HepG2 (cell line): ENCODE results near the gene P2RY6. TPM values are rescaled to one million over a fixed set of nuclear protein-coding genes. Genes with fewer than 3 reads are reported as not detected.

Experiments used
- ARID2 ChIP-seq: sonication (generic); formaldehyde crosslinking; IDR thresholded peaks from 2 replicates; pipeline ENCODE4 v1.8.1; 2022; ENCODE audit warnings: mild to moderate bottlenecking, missing genetic modification reagents, borderline replicate concordance
- CBX1 ChIP-seq: IDR thresholded peaks from one replicate; pipeline ENCODE4 v1.6.1; 2016; ENCODE audit warnings: antibody characterized with exemption, low read depth
- FOXO1 ChIP-seq: sonication (generic); formaldehyde crosslinking; IDR thresholded peaks from 2 replicates; pipeline ENCODE4 v1.4.0; 2020; ENCODE audit warnings: missing genetic modification reagents
- GABPA ChIP-seq, 2 experiments: IDR thresholded peaks; 2 replicates each; pipeline ENCODE4 v1.6.1; 2011 to 2016; ENCODE audit warnings: low read depth in 2 of 2, low read length in 1 of 2, missing biosample characterization in 1 of 2, missing genetic modification characterization in 1 of 2
- KAT7 ChIP-seq: IDR thresholded peaks from 2 replicates; pipeline ENCODE4 v1.6.1; 2018; ENCODE audit warnings: borderline replicate concordance, missing compliant biosample characterization
- MIER2 ChIP-seq: IDR thresholded peaks from 2 replicates; pipeline ENCODE4 v1.6.1; 2016; ENCODE audit warnings: missing biosample characterization, missing genetic modification reagents
- MYNN ChIP-seq: sonication (generic); formaldehyde crosslinking; IDR thresholded peaks from 2 replicates; pipeline ENCODE4 v1.4.0; 2020; ENCODE audit warnings: mild to moderate bottlenecking, low read depth, missing genetic modification reagents
- NR3C1 ChIP-seq: sonication (generic); formaldehyde crosslinking; IDR thresholded peaks from 2 replicates; pipeline ENCODE4 v1.4.0; 2020; ENCODE audit warnings: missing genetic modification reagents
- ZEB1 ChIP-seq: IDR thresholded peaks from 2 replicates; pipeline ENCODE4 v1.6.1; 2012; ENCODE audit warnings: mild to moderate bottlenecking, low read depth, inconsistent platforms; ENCODE audit not compliant: insufficient replicate concordance
- ZNF3 ChIP-seq: IDR thresholded peaks from 2 replicates; pipeline ENCODE4 v1.7.0; 2017; ENCODE audit warnings: inconsistent platforms
- ZNF431 ChIP-seq: sonication (generic); formaldehyde crosslinking; IDR thresholded peaks from 2 replicates; pipeline ENCODE4 v1.9.0; 2022; ENCODE audit warnings: missing genetic modification reagents, low read depth, mild to moderate bottlenecking, borderline replicate concordance
- ZNF496 ChIP-seq: sonication (generic); formaldehyde crosslinking; IDR thresholded peaks from 2 replicates; pipeline ENCODE4 v1.8.1; 2023; ENCODE audit warnings: mild to moderate bottlenecking, moderate library complexity, missing genetic modification reagents; ENCODE audit not compliant: insufficient replicate concordance
- ZNF605 ChIP-seq: sonication (generic); formaldehyde crosslinking; IDR thresholded peaks from 2 replicates; pipeline ENCODE4 v1.8.0; 2022; ENCODE audit warnings: mild to moderate bottlenecking, missing genetic modification reagents
- ZNF713 ChIP-seq: sonication (generic); formaldehyde crosslinking; IDR thresholded peaks from 2 replicates; pipeline ENCODE4 v1.4.0; 2020; ENCODE audit warnings: mild to moderate bottlenecking, missing genetic modification reagents
- ZNF780A ChIP-seq: sonication (generic); formaldehyde crosslinking; IDR thresholded peaks from 2 replicates; pipeline ENCODE4 v1.8.0; 2022; ENCODE audit warnings: mild to moderate bottlenecking, missing genetic modification reagents, moderate library complexity
- ZNF883 ChIP-seq: sonication (generic); formaldehyde crosslinking; IDR thresholded peaks from 2 replicates; pipeline ENCODE4 v1.5.1; 2020; ENCODE audit warnings: mild to moderate bottlenecking, missing genetic modification reagents; ENCODE audit errors: not compliant biosample characterization
- ZSCAN31 ChIP-seq: sonication (generic); formaldehyde crosslinking; IDR thresholded peaks from 2 replicates; pipeline ENCODE4 v1.5.0; 2020; ENCODE audit warnings: low read depth, mild to moderate bottlenecking, missing genetic modification reagents
- polyA plus RNA-seq, 8 experiments: library from polyadenylated mRNA; depleted of rRNA in 3 of 8; stranded (reverse) in 7 of 8; unstranded in 1 of 8; fragments of >200 nt; fragmentation: Illumina TruSeq in 4 of 8; extraction: Trizol in 4 of 8; gene quantifications; 2 replicates each; pipeline versions ENCODE4 v1.2.1 to v1.2.3, GENCODE V29; 2011 to 2016; ENCODE audit warnings: low read depth in 4 of 8, missing spikeins in 1 of 8, mixed read lengths in 1 of 8; ENCODE audit not compliant: insufficient read depth in 1 of 8
- total RNA-seq, 5 experiments: library from RNA; depleted of rRNA; stranded (reverse); fragments of >200 nt; fragmentation: Illumina TruSeq; extraction: Trizol; gene quantifications; 2 replicates each; pipeline ENCODE4 v1.2.3, GENCODE V29; 2016; ENCODE audit warnings: low read depth in 1 of 5
- TF ChIP-seq, protein P1 (sequence below): sonication (generic); formaldehyde crosslinking; IDR thresholded peaks from 2 replicates; pipeline ENCODE4 v1.9.0; 2022; ENCODE audit warnings: missing genetic modification reagents, mild to moderate bottlenecking, borderline replicate concordance
- TF ChIP-seq, protein P2 (sequence below): sonication (generic); formaldehyde crosslinking; IDR thresholded peaks from 2 replicates; pipeline ENCODE4 v1.4.0; 2020; ENCODE audit warnings: missing genetic modification reagents
- TF ChIP-seq, protein P3 (sequence below), 2 experiments: sonication (generic) in 1 of 2; formaldehyde crosslinking in 1 of 2; IDR thresholded peaks; 2 replicates each; pipeline versions ENCODE4 v1.4.0 to v1.6.1; 2018 to 2020; ENCODE audit warnings: missing genetic modification reagents in 2 of 2, borderline replicate concordance in 1 of 2, low read depth in 1 of 2, mild to moderate bottlenecking in 1 of 2, missing biosample characterization in 1 of 2

The P2RY6 gene
- total and polyA plus RNA-seq, 2 of the 13 experiments (the other 11 are each of a cell fraction or from before 2014, with no cell fraction given) = 0.09 to 0.29 TPM

DNA sequence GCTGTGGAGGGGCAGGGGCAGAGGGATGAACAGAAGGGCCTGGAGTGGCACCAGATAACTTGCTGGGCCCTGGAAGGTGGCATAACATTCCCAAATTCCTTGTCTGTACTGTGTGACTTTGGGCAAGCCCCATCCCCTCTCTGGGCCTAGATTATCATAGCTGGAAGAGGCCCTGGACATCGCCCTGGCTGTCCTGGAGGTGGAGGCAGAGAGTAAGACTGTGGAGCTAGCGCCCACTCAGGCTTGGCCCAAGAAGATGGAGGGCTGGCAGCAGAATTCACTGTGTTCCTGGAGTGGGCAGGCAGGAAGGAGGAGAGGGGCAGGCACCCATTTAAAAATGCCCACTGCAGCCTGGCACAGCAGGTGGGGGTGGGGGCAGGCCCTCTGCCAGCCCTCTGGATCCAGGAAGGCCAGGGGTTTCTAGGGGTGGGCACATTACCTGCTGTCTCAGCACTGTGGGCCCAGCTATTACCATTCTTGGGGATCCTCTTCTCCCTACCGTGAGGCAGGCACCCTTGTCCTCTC is 58.5 kb downstream of the P2RY6 start (continued):
- TF ChIP-seq, protein P1, sequence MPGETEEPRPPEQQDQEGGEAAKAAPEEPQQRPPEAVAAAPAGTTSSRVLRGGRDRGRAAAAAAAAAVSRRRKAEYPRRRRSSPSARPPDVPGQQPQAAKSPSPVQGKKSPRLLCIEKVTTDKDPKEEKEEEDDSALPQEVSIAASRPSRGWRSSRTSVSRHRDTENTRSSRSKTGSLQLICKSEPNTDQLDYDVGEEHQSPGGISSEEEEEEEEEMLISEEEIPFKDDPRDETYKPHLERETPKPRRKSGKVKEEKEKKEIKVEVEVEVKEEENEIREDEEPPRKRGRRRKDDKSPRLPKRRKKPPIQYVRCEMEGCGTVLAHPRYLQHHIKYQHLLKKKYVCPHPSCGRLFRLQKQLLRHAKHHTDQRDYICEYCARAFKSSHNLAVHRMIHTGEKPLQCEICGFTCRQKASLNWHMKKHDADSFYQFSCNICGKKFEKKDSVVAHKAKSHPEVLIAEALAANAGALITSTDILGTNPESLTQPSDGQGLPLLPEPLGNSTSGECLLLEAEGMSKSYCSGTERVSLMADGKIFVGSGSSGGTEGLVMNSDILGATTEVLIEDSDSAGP = peak; percentile 50; the same call in 1 of the 2 replicates
- TF ChIP-seq ZNF780A (no peak), FOXO1 (CRISPR knock-in tag) (no peak), ZEB1 (no peak), KAT7 (CRISPR knock-in tag) (no peak), ZNF496 (CRISPR knock-in tag) (no peak), GABPA (IDR thresholded peaks at IDR 0.05; ENCODE audit: low read depth, low read length) (no peak), GABPA (CRISPR knock-in tag; IDR thresholded peaks at IDR 0.05; ENCODE audit: low read depth) (no peak), MYNN (CRISPR knock-in tag) (no peak), ZNF883 (peak; percentile 17), ZNF431 (CRISPR knock-in tag) (no peak), NR3C1 (CRISPR knock-in tag) (no peak), ARID2 (CRISPR knock-in tag) (0 out of 2 replicates have a peak, but pooled peaks have one; percentile 17), MIER2 (no peak), CBX1 (no peak), ZSCAN31 (CRISPR knock-in tag) (0 out of 2 replicates have a peak, but pooled peaks have one; percentile 46), ZNF713 (CRISPR knock-in tag) (no peak), ZNF605 (CRISPR knock-in tag) (no peak; the same call in 1 of the 2 replicates), ZNF3 (CRISPR knock-in tag) (no peak)
- TF ChIP-seq, protein P2, sequence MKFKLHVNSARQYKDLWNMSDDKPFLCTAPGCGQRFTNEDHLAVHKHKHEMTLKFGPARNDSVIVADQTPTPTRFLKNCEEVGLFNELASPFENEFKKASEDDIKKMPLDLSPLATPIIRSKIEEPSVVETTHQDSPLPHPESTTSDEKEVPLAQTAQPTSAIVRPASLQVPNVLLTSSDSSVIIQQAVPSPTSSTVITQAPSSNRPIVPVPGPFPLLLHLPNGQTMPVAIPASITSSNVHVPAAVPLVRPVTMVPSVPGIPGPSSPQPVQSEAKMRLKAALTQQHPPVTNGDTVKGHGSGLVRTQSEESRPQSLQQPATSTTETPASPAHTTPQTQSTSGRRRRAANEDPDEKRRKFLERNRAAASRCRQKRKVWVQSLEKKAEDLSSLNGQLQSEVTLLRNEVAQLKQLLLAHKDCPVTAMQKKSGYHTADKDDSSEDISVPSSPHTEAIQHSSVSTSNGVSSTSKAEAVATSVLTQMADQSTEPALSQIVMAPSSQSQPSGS = no peak
- TF ChIP-seq, protein P3, sequence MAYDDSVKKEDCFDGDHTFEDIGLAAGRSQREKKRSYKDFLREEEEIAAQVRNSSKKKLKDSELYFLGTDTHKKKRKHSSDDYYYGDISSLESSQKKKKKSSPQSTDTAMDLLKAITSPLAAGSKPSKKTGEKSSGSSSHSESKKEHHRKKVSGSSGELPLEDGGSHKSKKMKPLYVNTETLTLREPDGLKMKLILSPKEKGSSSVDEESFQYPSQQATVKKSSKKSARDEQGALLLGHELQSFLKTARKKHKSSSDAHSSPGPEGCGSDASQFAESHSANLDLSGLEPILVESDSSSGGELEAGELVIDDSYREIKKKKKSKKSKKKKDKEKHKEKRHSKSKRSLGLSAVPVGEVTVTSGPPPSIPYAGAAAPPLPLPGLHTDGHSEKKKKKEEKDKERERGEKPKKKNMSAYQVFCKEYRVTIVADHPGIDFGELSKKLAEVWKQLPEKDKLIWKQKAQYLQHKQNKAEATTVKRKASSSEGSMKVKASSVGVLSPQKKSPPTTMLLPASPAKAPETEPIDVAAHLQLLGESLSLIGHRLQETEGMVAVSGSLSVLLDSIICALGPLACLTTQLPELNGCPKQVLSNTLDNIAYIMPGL (CRISPR knock-in tag; IDR thresholded peaks at IDR 0.05; ENCODE audit: borderline replicate concordance in 1 of 2, low read depth in 1 of 2) = 0 out of 4 replicates have a peak, but pooled peaks of 1 of the 2 experiments have one; percentile 12
